Activated CD8-positive, alpha-beta T cell treated with anti-CD3 and anti-CD28 coated beads, Interleukin-2, amount 10 ng/mL, durations not matched to agents 7 days and 5 days (primary cell): ENCODE results near the gene SLC39A11. TPM values are rescaled to one million over a fixed set of nuclear protein-coding genes. Genes with fewer than 3 reads are reported as not detected.
"Not testable (repeated sequence)": the region's sequence is repeated elsewhere in the genome, so short reads cannot be mapped to it uniquely, and the experiment has no call there.

Experiments
- ATAC-seq: fragments of 150-1000 bp; cut with Tn5 transposase; one replicate; pipeline ENCODE4 v1.10.0; 2021; ENCODE audit warnings: moderate library complexity
- CTCF ChIA-PET: fragments of 350-600 bp; sonication (Branson Sonifier 250); formaldehyde crosslinking; loops from one replicate; lab custom pipeline; 2021; ENCODE audit warnings: antibody characterized with exemption; lab: Charles Lee
- POLR2A ChIA-PET: fragments of 350-600 bp; sonication (Branson Sonifier 250); formaldehyde crosslinking; loops from one replicate; lab custom pipeline; 2021; ENCODE audit warnings: antibody characterized with exemption; lab: Charles Lee
- DNase-seq: peaks from one replicate; pipeline ENCODE4 v3.0.0-alpha.2; 2020
- H3K27ac Mint-ChIP-seq: one replicate; pipeline ENCODE4 v1.8.0; 2021; ENCODE audit warnings: mild to moderate bottlenecking, mixed read lengths
- H3K27me3 Mint-ChIP-seq: one replicate; pipeline ENCODE4 v1.8.0; 2021; ENCODE audit warnings: low read depth, mixed read lengths
- H3K36me3 Mint-ChIP-seq: one replicate; pipeline ENCODE4 v1.8.0; 2021; ENCODE audit warnings: low read depth, mixed read lengths
- H3K4me1 Mint-ChIP-seq: one replicate; pipeline ENCODE4 v1.8.0; 2021; ENCODE audit warnings: low read depth, mixed read lengths
- H3K4me3 Mint-ChIP-seq: one replicate; pipeline ENCODE4 v1.8.0; 2021; ENCODE audit warnings: mild to moderate bottlenecking, mixed read lengths
- H3K9me3 Mint-ChIP-seq: one replicate; pipeline ENCODE4 v1.8.0; 2022; ENCODE audit warnings: mixed read lengths; ENCODE audit not compliant: insufficient read depth
- total RNA-seq, 2 experiments: library from RNA; stranded (reverse); gene quantifications; one replicate each; pipeline ENCODE4 v1.2.3, GENCODE V29; 2021

The SLC39A11 gene
- total RNA-seq, 2 experiments from 2014 or later, result 20.2 to 20.5 TPM

- H3K36me3 Mint-ChIP-seq, result no peaks in the 10 kb centered on the region
- H3K4me3 Mint-ChIP-seq, result no peak overlapping the region
- H3K9me3 Mint-ChIP-seq, result no peaks in the 10 kb centered on the region
- ATAC-seq (no peak), DNase-seq (no peak)
- no peaks in the 10 kb centered on the region for H3K27me3 Mint-ChIP-seq
- H3K27ac Mint-ChIP-seq, result no peak overlapping the region
- ChIA-PET CTCF (no interaction called here), POLR2A (no interaction called here)
- no peaks in the 10 kb centered on the region for H3K4me1 Mint-ChIP-seq
These were observed 145.0 kb downstream of the SLC39A11 start for GRCh38 chr17:72947475-72947874.

- Mint-ChIP-seq H3K36me3 (no peaks in the 10 kb centered on the region), H3K9me3 (no peaks in the 10 kb centered on the region), H3K4me1 (no peaks in the 10 kb centered on the region), H3K27ac (no peak overlapping the region), H3K4me3 (no peak overlapping the region), H3K27me3 (no peaks in the 10 kb centered on the region)
- ChIA-PET POLR2A (no interaction called here), CTCF (no interaction called here)
- no peak for DNase-seq
- ATAC-seq, result no peak
These were observed 145.8 kb downstream of the SLC39A11 start for GRCh38 chr17:72946696-72947095.

DNA sequence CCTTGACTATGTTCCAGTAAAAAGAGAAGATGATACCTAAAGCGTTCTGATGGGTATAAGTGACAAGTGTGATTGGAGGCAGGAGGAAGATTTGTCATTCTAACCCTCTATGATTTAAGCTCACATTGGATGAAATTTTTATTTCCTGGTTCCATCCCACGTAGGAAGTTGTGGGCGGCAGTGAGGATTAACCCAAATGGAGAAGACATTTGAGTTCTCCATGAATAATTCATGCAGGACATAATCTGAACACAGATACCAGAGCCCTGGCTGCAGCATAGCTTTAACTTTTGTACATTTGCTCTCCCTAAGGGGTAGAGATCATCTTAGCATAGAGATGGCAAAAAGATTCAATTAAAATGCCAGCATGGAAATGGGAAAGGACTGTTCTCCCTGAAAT lies 146.3 kb downstream of the SLC39A11 start:
- ChIA-PET POLR2A (no interaction called here), CTCF (no interaction called here)
- H3K27me3 Mint-ChIP-seq, result no peaks in the 10 kb centered on the region
- ATAC-seq, result no peak
- H3K4me3 Mint-ChIP-seq, result no peak overlapping the region
- H3K4me1 Mint-ChIP-seq, result no peaks in the 10 kb centered on the region
- no peaks in the 10 kb centered on the region for H3K36me3 Mint-ChIP-seq
- DNase-seq, result no peak
- H3K27ac Mint-ChIP-seq, result no peak overlapping the region
- no peaks in the 10 kb centered on the region for H3K9me3 Mint-ChIP-seq

- ChIA-PET CTCF (no interaction called here), POLR2A (no interaction called here)
- ATAC-seq (no peak), DNase-seq (no peak)
- Mint-ChIP-seq H3K4me1 (no peaks in the 10 kb centered on the region), H3K4me3 (no peak overlapping the region), H3K36me3 (no peaks in the 10 kb centered on the region), H3K27me3 (no peaks in the 10 kb centered on the region), H3K9me3 (no peaks in the 10 kb centered on the region), H3K27ac (no peak overlapping the region)
These were observed 147.0 kb downstream of the SLC39A11 start for GRCh38 chr17:72945473-72945872.

GRCh38 chr17:72943826-72944689 lies 148.4 kb downstream of the SLC39A11 start:
- no peaks in the 10 kb centered on the region for H3K36me3 Mint-ChIP-seq
- no peak overlapping the region for H3K27ac Mint-ChIP-seq
- no peaks in the 10 kb centered on the region for H3K9me3 Mint-ChIP-seq
- H3K4me3 Mint-ChIP-seq, result no peak overlapping the region
- no peak for ATAC-seq
- CTCF ChIA-PET, result no interaction called here
- DNase-seq, result no peak
- no peaks in the 10 kb centered on the region for H3K27me3 Mint-ChIP-seq
- POLR2A ChIA-PET, result no interaction called here
- no peaks in the 10 kb centered on the region for H3K4me1 Mint-ChIP-seq

DNA sequence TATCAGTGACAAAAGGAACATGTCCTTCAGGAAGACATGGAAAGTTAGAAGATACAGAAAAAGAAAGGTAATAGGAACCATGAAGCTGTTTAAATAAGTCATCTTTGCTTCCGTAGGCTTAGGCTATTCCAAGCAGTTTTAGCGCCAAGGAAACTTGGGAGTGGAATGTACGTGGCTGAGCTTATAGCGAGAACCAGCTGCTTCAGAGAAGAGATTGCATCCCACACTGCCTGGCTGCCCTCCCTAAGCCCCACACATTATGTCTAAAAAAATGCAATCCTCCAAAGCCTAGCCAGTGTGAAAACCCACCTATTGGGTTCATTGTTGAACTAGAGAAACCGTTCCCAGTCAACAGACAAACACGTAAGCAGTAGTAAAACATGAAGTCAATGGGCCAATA lies 149.9 kb downstream of the SLC39A11 start:
- Mint-ChIP-seq H3K27ac (no peak overlapping the region), H3K4me1 (no peaks in the 10 kb centered on the region), H3K36me3 (no peaks in the 10 kb centered on the region), H3K9me3 (no peaks in the 10 kb centered on the region), H3K27me3 (no peaks in the 10 kb centered on the region), H3K4me3 (no peak overlapping the region)
- POLR2A ChIA-PET, result no interaction called here
- DNase-seq (no peak), ATAC-seq (no peak)
- CTCF ChIA-PET, result no interaction called here

- ATAC-seq (no peak), DNase-seq (no peak)
- Mint-ChIP-seq H3K36me3 (no peaks in the 10 kb centered on the region), H3K27me3 (no peaks in the 10 kb centered on the region), H3K27ac (no peak overlapping the region), H3K4me3 (no peak overlapping the region), H3K9me3 (no peaks in the 10 kb centered on the region), H3K4me1 (no peaks in the 10 kb centered on the region)
- POLR2A ChIA-PET, result no interaction called here
- CTCF ChIA-PET, result no interaction called here
These were observed 152.0 kb downstream of the SLC39A11 start for GRCh38 chr17:72940496-72940895.

DNA sequence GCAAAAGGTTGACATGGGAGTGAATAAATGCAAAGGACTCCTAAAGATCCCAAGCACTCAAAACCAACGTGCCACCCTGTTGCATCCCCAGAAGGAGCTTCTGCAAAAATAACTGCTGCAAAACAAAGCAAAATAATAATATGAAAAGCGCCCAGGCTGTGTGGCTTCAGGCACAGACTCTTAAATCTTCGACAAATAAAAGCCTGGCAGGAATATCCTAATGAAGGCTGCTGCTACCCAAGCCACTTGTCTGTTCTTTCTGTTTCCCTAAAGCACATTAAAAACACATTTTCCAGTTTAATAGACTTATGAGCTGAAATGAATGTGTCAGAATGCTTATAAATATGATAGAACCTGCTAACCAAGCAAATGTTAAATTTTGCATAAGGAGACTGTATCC lies 154.0 kb downstream of the SLC39A11 start:
- no peaks in the 10 kb centered on the region for H3K27me3 Mint-ChIP-seq
- H3K36me3 Mint-ChIP-seq, result no peaks in the 10 kb centered on the region
- no peak overlapping the region for H3K4me3 Mint-ChIP-seq
- DNase-seq (no peak), ATAC-seq (no peak)
- POLR2A ChIA-PET, result no interaction called here
- no peaks in the 10 kb centered on the region for H3K4me1 Mint-ChIP-seq
- CTCF ChIA-PET, result no interaction called here
- H3K27ac Mint-ChIP-seq, result no peak overlapping the region
- no peaks in the 10 kb centered on the region for H3K9me3 Mint-ChIP-seq

DNA sequence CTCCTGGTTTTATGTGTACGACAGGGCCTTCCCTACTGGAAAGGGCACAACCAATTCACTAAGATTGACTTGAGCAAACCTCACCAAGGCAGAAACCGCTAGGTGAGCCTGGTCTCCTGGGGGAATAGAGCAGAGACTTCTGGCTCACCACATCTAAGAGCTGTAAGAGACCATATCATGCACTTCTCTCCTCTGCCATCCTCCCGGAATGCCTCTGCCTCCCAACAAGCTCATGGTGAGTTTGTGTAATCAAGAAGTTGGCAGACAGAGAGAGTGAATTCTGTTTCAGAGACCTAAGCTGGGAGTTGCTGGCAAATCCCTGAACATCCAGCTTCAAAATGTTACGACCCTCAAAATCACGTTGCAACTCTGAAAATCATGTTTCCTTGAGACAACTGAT lies 154.8 kb downstream of the SLC39A11 start:
- POLR2A ChIA-PET, result no interaction called here
- Mint-ChIP-seq H3K27me3 (no peaks in the 10 kb centered on the region), H3K9me3 (no peaks in the 10 kb centered on the region), H3K36me3 (no peaks in the 10 kb centered on the region), H3K4me3 (no peak overlapping the region), H3K4me1 (no peaks in the 10 kb centered on the region), H3K27ac (no peak overlapping the region)
- no peak for DNase-seq
- CTCF ChIA-PET, result interaction anchor here (0.9 to 1.2 kb wide), 2 partner anchors 49 to 212 kb away, joined by 3 read pairs; no protein-coding TSS in a partner anchor
- ATAC-seq, result no peak

- H3K27ac Mint-ChIP-seq, POLR2A ChIA-PET, H3K4me3 Mint-ChIP-seq, ATAC-seq, H3K27me3 Mint-ChIP-seq, H3K4me1 Mint-ChIP-seq, H3K9me3 Mint-ChIP-seq, DNase-seq, H3K36me3 Mint-ChIP-seq: not testable (repeated sequence)
- CTCF ChIA-PET, result interaction anchor here (0.9 to 1.2 kb wide), 2 partner anchors 49 to 212 kb away, joined by 3 read pairs; no protein-coding TSS in a partner anchor
These were observed 155.2 kb downstream of the SLC39A11 start for GRCh38 chr17:72937254-72937653.

GRCh38 chr17:72935984-72936383 lies 156.5 kb downstream of the SLC39A11 start:
- no peak overlapping the region for H3K27ac Mint-ChIP-seq
- H3K4me3 Mint-ChIP-seq, result no peak overlapping the region
- no peaks in the 10 kb centered on the region for H3K9me3 Mint-ChIP-seq
- H3K27me3 Mint-ChIP-seq, result no peaks in the 10 kb centered on the region
- no peaks in the 10 kb centered on the region for H3K36me3 Mint-ChIP-seq
- peaks cover 9% of the 10 kb centered on the region for H3K4me1 Mint-ChIP-seq
- ATAC-seq (no peak), DNase-seq (no peak)
- POLR2A ChIA-PET, result no interaction called here
- CTCF ChIA-PET, result no interaction called here

- peaks cover 13% of the 10 kb centered on the region for H3K4me1 Mint-ChIP-seq
- DNase-seq, result no peak
- no peak for ATAC-seq
- H3K27ac Mint-ChIP-seq, result no peak overlapping the region
- no peaks in the 10 kb centered on the region for H3K36me3 Mint-ChIP-seq
- ChIA-PET POLR2A (no interaction called here), CTCF (no interaction called here)
- H3K9me3 Mint-ChIP-seq, result no peaks in the 10 kb centered on the region
- H3K4me3 Mint-ChIP-seq, result no peak overlapping the region
- H3K27me3 Mint-ChIP-seq, result no peaks in the 10 kb centered on the region
These were observed 157.6 kb downstream of the SLC39A11 start for GRCh38 chr17:72934927-72935326.
